Lung microvascular endothelial cell (primary cell): Measurements from ENCODE around the gene TFB2M. TPM values are rescaled to one million over a fixed set of nuclear protein-coding genes. Genes with fewer than 3 reads are reported as not detected.
"Not testable (repeated sequence)": the region's sequence is repeated elsewhere in the genome, so short reads cannot be mapped to it uniquely, and the experiment has no call there.

Experiments used
- DNase-seq, 2 donors: peaks; one replicate each; pipeline versions ENCODE4 v3.0.0 to v3.0.0-alpha.2; 2010; ENCODE audit warnings: low read depth in 2 of 2
- total RNA-seq: library from RNA; depleted of rRNA; stranded (reverse); fragments of >200 nt; gene quantifications from 2 replicates; pipeline ENCODE4 v1.2.1, GENCODE V29; 2014

Gene TFB2M
- total RNA-seq, 1 donor from 2014 or later = 12.5 TPM

DNA sequence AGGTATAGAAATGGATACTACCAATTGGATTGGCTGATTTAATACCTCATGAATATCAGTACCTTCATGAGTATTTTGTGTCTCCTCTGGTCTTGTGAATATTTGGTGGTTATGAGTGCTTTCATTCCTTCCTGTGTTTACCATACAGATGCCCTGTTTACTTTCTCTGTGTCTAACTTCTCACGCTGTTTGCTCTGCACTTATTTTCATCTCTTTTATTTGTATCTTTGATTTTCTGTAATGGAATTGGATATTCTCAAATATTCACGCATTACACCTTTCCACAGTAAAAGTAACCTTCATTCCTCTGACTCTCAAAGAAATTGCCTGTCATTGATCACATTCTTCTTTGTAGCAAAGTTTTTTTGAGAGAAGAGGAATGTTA lies 17.0 kb upstream of the TFB2M start:
- DNase-seq = no peak

DNA sequence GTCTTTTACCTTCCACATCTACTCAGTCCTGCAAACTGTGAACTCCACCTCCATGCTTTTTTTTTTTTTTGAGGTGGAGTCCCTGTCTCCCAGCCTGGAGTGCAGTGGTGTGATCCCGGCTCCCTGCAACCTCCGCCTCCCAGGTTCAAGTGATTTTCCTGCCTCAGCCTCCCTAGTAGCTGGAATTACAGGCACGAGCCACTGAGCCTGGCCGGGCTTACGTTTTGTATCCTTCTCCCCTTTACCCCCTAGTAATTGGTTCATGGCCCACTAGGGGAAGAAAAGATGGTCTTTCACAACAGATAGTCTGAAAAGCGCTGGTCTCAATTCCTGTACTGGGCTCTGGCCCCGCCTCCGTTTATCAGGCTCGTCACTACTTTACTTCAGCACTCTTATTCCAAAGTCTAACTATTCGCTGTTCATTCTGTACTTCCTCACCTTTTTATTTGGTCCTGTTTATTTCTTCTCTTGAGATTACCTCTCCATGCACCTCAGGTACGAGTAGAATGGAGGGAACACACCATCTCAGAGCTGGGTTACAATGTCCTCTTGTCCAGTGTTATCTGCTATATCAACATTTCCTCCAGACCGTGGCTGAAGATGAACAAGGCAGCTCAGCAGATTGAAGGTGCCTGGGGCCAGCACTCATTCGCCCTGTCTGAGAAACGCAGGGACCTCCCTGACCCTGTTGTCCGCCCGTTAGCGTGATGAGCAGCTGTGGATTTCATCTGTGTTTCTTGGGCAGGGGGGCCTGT lies 16.4 kb upstream of the TFB2M start:
- DNase-seq = no peak

DNA sequence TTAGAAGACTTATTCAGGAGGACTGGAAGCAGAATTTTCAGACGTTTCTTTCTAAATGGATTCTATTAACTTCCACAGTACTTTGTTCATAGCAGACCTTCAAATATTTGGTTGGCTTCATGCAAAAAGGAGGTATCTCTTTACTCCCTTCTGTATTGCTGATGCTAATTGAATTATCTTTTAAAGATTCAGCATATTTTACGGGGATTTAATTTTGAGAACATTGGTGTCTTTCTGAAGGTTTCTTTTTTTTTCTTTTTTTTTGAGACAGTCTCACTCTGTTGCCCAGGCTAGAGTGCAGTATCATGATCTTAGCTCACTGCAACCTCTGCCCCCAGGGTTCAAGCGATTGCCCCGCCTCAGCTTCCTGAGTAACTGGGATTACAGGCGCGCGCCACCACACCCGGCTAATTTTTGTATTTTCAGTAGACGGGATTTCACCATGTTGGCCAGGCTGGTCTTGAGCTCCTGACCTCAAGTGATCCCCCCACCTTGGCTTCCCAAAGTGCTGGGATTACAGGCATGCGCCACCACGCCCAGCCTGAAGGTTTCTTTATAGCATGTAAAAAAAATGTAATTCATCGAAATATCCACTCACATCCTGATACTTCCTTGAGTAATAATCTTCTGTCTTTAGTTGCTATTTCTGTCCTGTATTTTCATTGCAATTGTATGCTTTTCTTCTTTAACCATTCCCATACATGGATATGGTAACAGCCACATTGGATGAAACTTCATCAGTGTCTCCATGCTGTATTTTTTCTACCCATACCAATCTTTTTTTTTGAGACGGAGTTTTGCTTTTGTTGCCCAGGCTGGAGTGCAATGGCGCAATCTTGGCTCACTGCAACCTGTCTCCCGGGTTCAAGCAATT lies 14.7 kb upstream of the TFB2M start:
- DNase-seq = no peak

DNA sequence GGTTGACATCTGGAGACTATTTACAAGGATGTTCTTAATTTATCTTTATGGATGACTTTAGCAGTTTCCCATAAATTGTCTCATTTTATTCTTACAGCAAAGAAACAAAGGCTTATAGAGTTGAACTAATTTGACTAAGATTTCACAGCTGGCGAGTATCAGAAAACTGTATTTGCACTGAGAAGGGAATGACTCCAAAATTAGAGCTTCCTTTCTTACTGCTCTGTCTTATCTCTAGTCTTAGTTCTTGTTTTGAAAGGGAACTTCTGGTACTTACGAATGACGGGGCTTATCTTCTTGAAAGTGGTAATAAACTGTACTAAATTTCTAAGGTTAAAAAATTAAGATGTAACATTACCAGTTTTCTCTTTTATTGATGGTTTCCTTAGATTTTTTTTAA lies 13.8 kb upstream of the TFB2M start:
- no peak for DNase-seq

DNA sequence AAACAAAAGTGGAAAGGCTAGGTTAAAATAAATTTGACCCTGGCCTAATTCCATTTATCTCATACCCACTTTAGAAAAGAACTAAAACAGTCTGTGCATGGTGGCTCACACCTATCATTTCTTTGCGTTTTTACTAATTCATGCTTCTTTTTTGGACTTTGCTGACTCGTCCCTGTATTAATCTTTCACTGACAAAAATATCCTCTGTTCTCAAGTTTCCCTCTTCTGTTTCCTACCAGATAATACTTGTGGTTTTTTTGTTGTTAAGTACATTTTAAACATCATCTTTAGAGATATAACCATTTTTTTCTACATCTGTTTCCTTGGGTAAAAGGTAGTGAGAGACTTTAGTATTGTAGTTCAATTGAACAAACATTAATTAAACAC lies 11.7 kb upstream of the TFB2M start:
- DNase-seq = peak in 1 of 2 donors; percentile 49

DNA sequence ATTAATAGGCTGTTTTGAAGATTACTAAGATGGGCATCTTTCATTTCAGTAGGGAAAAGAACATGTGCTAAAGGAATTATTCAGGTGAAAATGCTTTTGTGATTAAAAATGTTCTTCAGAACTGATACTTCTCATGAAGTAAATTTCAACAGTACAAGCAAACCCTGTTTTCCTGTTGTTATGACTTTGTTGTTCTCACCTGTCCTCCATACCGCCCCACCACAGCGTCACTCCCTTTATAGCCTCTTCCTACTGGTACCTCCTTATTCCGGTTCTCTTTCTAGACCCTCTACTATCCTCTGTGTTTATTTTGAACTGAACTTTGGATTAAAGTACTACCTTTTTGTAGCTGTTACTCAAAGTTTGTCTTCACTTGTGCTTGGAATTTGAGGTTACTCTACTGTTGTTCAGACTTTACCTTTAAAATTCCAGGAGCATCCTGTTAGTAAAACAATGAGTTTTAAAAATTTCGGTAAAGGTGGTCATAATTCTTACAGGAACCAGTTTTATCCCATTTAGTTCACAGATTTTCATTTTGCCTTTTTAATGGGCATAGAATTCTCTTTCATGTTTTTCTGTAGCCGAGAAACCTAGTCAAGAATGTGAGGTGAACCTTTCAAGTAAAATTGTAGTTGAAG lies 11.1 kb upstream of the TFB2M start:
- DNase-seq = no peak

DNA sequence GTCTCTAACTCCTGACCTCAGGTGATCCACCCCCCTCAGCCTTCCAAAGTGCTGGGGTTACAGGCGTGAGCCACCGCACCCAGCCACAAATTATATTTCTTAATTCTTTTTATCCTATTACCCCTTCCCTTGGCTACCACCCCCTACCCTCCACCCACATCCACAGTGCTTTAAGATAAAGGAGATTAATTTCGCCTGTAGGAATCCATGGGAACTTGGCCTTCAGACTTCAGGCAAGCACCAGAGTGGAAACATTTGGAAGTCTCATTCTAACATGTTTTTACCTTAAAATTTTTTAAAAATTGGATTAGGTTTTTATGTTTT lies 10.6 kb upstream of the TFB2M start:
- no peak for DNase-seq

DNA sequence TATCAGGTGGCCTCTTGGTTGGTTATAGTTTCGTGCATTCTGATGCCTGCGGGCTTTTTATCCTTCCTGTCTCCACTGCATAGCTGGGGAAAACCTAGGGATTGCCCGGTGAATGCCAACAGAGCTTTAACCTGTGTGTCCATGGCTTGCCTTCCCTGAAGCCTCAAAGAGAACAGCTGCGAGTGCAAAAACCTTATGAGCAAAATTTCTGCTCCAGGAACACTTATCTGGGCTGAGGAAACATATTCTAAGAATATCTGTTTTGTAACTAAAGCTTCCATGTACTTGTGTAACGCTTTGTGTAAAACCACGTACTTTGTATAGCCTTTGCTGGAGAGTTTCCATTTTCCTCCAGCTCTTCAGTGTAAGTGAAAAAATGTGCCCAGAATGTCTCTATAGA lies 7.4 kb upstream of the TFB2M start:
- DNase-seq = peak in 1 of 2 donors; percentile 55

DNA sequence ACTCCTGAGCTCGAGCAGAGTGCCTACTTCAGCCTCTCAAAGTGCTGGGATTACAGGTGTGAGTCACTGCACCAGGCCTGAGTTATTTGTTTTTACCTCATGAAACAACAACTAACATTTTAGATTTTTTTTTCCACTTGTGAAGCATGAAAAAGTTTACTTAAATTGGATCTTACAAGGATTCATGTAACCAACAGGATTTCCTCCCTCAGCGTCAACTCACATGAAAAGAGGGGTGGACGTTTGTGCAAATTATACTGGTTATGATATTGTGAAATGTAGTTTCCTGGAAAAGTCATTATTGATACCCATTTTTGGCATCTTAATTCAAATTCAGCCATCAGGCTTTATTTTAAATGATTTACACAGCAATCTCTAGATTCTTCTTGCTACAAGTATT lies 6.7 kb upstream of the TFB2M start:
- DNase-seq = peak; percentile 52 to 63

DNA sequence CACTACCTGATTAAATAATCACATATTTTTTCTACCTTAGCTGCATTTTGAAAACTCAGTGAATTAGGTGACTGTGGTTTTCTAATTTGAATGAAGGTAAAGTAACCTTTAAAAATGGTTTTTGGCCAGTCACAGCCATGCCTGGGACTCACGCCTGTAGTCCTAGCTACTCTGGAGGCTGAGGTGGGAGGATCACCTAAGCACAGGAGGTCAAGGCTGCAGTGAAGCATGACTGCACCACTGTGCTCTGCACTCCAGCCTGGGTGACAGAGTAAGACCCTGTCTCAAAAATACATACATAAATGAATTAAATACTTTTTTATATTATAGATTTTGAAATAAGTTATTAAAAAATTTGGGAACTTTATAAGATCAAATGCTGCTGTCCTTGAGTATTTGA lies 5.9 kb upstream of the TFB2M start:
- DNase-seq = no peak

DNA sequence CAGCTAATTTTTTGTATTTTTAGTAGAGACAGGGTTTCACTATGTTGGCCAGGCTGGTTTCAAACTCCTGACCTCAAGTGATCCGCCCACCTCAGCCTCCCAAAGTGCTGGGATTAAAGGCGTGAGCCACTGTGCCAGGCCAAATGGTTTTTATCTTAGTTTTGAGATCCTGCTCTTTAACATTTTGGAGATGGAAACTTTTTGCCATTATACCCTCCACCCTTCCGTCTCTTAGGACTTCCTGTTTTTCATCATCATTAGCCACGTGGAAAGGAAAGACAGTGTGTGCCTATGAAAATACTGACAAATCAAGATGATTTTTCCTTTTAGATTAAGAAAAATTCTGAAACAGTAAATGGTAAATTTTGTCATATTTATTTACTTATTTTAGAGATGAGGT lies 5.2 kb upstream of the TFB2M start:
- peak; percentile 34 to 89 for DNase-seq

DNA sequence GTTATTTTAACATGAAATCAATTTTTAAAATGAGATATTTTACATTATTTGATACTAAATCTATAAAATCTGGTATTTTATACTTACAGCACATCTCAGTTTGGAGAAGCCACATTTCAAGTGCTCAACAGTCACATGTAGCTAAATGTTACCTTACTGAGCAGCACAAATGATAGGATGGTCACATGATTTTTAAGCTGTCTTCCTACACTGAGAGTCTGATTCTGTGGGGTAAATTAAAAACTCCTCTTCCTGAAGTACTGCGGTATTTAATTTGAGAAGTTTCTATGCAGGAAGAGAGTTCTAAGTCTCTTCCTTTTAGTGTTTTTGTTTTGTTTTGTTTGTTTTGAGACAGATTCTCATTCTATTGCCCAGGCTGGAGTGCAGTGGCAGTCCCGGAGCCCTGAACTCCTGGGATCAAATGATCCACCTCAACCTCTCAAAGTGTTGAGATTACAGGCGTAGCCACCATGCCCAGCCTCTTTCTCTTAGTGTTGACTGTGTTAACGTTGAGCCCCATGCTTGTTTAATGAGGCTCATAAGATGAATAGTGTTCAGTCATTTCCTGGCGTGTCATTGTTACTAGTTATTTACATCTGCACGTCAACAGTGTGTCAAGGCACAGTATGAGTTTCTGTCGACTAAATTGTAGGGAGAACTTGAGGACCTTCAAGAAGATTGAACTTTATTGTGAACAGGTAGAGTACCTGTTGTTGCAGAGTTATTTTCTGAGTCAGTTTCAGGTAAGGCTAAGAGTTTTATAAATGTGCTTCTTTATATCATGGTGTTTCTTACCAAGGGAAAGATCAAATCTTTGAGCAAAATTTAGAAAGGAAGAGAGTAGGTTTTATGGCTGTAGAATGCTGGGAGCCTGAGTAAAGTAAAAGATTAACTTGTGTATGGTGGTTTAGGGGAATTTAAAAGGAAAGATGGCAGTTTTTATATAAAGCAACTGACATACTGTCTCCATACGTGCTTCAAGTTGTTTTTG lies 3.5 kb upstream of the TFB2M start:
- peak; percentile 87 to 96 for DNase-seq

DNA sequence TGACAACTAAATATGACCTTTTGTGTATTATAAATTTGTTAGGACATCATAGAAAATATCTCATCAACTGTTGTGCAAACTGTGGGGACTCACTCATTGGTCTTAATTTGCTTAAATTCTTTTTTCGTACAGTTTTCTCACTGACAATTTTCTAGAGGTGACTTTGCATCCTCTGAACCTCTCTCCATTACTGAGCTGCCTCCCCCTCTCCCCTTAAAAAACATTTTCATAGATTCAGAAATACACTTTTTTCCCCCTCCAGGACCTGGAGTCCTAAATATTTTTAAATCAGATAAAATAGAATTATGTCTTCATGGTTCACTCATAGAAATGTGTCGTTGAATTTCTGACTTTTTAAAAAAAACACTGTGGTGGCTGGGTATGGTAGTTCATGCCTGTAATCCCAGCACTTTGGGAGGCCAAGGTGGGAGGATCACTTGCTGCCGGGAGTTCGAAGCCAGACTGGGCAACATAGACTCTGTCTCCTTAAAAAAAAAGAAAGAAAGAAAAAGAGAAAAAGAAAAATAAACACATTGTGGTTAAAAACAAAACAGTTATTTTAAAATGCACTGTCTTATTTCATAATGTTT lies 1.7 kb upstream of the TFB2M start:
- no peak for DNase-seq

DNA sequence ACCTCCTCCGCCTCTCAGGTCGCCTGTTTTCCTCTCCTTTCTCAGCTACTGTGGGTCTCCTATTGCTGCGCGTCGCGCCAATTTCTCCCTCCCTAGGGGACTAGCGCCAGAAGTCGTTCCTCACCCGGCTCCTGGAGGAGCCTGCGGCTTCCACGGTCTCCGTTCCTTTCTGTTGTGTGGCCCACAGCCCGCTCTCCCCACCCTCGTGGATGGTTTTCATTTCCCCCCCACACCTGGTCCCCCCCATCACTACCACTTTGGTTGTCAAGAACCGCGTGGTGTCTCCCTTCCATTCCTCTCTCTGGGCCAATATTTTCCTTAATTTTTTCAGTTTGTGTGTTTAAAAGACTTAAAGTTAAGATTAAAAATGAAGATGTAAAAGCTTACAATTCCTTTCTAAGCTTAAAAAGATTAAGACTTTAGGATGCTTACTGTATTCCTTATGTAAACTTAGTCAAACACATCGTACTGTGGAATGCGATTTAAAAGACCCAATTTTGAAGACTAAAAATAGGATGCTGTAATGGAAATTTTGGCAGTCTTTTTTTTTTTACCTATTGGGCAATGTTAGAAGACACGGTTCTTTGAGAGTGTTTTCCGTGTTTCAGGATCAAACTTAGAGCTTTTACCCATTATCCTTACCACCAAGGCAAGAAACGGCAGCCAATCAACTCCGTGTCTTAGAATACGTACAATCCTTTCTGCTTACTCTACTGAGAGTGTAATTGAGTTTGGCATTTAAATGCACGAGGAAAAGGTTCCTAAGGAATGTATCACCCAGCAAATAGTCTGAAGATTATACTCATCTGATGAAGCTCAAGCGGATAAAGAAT lies 968 bp upstream of the TFB2M start:
- DNase-seq = peak; percentile 68 to 77

DNA sequence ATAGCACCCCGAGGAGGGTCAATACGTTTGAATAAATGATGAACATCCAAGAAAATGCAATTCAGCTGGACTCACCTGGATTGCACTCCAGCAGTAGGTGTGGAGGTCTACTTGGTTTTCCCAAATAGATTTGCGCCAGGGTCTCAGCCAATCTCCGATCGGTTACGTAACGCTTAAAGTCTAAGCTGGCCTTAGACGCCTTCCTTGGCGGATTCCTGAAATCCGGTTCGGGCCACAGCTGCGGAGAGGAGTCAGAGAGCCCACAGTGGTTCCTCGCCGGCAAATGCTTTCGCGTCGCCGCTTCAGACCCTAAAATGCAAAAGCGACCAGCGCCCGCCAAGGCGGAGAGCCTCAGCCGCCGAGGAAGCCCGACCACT lies 322 bp downstream of the TFB2M start:
- peak in 1 of 2 donors; percentile 75 for DNase-seq

DNA sequence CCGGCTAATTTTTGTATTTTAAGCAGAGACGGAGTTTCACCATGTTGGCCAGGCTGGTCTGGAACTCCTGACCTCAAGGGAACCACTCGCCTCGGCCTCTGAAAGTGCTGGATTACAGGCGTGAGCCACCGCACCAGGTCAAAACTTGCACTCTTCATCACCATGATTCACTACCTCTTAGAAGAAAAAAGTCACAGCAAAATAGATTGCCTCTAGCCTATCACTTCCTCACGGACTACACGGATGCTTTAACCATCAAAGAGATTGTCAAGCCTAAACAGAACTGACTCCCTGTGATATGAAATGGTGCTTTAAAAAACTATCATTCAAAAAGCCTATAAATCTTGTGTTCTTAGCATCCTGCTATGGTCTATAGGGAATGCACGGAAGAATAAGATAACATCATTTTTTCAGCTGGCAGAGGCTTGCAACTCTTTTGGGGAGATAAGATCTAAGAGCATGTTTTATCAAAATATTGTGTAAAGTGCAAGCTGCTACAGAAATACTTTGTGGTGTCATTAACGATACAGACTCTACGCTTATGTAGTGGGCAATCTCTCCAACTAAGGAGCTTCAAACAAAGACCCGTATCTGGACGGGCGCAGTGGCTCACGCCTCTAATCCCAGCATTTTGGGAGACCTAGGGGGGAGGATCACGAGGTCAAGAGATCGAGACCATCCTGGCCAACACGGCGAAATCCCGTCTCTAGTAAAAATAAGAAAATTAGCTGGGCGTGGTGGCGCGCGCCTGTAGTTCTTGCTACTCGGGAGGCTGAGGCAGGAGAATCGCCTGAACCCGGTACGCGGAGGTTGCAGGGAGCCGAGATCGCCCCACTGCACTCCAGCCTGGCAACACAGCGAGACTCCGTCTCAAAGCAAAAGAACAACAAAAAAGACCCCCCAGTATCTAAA lies 966 bp downstream of the TFB2M start:
- peak in 1 of 2 donors; percentile 28 for DNase-seq

DNA sequence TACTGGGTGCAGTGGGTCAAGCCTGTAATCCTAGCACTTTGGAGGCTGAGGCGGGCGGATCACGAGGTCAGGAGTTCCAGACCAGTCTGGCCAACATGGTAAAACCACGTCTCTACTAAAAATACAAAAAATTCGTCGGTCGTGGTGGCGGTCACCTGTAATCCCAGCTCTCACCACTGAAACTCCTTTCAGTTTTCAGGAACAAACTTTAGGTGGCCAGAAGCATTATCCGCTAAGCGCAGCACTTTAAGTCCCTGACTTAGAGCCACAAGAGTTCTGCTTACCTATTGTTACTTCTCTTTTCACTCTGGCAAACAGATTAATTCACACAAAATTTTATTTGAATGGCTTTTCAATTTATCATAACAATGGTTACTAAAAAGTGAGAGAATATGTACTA lies 5.2 kb downstream of the TFB2M start:
- DNase-seq = not testable (repeated sequence)

DNA sequence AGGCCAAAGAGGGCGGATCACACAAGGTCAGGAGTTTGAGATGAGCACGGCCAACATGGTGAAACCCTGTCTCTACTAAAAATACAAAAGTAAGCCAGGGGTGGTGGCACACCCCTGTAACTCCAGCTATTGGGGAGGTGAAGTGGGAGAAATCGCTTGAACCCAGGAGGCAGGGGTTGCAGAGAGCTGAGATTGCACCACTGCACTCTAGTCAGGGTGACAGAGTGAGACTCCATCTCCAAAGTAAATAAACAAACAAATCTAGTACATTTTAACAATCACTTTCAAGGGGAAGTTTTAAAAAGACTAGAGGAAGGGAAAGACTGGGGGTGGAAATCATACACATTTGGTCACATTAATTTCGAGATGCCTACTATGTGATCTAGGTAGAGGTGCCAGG lies 6.8 kb downstream of the TFB2M start:
- DNase-seq = no peak

DNA sequence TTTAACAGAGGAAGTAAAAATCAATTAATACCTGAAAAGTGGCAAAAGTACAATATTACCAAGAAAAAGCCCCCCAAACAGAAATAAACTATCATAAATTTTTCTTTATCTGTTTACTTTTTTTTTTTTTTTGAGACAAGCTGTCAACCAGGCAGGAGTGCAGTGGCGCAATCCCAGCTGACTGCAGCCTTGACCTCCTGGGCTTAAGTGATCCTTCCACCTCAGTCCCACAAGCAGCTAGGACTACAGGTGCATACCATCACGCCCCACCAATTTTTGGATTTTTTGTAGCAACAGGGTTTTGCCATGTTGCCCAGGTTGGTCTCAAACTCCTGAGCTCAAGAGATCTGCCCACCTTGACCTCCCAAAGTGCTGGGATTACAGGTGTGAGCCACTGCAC lies 8.0 kb downstream of the TFB2M start:
- DNase-seq = no peak
